ENCODE results near the gene ZNFX1. TPM values are rescaled to one million over a fixed set of nuclear protein-coding genes. Genes with fewer than 3 reads are reported as not detected.

Gene ZNFX1
- total RNA-seq, 4 donors from 2014 or later: 28.7 to 34.9 (median 31.1) TPM

DNA sequence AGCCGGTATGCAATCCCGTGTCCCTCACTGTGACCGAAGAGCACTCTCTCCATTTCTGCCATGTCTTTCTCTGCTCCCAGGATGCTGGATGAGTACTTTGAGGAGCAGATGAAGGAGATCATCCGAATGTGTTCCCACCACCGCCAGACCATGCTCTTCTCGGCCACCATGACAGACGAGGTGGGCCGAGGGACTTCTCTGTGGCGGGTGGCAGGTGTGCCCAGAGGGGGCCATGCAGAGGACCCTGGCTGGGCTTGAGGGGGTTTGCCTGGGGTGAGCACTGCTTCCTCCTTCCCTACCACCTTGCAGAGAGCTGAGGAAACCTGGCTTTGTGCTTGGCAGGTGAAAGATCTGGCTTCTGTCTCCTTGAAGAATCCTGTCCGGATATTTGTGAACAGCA, 44.6 kb downstream of the ZNFX1 start:
- intact Hi-C loops (cut with DNase I; ENCODE audit: low total_unique reads): loop anchor here (5.0 kb wide), 1 partner anchor 39 kb away; no protein-coding TSS in a partner anchor
- TF ChIP-seq, protein P1, sequence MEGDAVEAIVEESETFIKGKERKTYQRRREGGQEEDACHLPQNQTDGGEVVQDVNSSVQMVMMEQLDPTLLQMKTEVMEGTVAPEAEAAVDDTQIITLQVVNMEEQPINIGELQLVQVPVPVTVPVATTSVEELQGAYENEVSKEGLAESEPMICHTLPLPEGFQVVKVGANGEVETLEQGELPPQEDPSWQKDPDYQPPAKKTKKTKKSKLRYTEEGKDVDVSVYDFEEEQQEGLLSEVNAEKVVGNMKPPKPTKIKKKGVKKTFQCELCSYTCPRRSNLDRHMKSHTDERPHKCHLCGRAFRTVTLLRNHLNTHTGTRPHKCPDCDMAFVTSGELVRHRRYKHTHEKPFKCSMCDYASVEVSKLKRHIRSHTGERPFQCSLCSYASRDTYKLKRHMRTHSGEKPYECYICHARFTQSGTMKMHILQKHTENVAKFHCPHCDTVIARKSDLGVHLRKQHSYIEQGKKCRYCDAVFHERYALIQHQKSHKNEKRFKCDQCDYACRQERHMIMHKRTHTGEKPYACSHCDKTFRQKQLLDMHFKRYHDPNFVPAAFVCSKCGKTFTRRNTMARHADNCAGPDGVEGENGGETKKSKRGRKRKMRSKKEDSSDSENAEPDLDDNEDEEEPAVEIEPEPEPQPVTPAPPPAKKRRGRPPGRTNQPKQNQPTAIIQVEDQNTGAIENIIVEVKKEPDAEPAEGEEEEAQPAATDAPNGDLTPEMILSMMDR (IDR thresholded peaks at IDR 0.05 in 4 of 5, conservative IDR thresholded peaks at IDR 0.05 in 1 of 5): no peak
- TF ChIP-seq POLR2A (IDR thresholded peaks at IDR 0.05): no peak
- DNase-seq (no peak), ATAC-seq (no peak)
- no peak overlapping the region for H3K27ac ChIP-seq
- in situ Hi-C loops (cut with MboI; ENCODE audit: low sequenced_read_pairs in 4 of 4): no loop called here
- no peak overlapping the region for H3K4me3 ChIP-seq
- H3K27me3 ChIP-seq: no peaks in the 10 kb centered on the region
- peaks cover 4 to 100% of the 10 kb centered on the region in 2 donors for H3K36me3 ChIP-seq
- no peaks in the 10 kb centered on the region for H3K4me1 ChIP-seq
- H3K9me3 ChIP-seq: no peaks in the 10 kb centered on the region

DNA sequence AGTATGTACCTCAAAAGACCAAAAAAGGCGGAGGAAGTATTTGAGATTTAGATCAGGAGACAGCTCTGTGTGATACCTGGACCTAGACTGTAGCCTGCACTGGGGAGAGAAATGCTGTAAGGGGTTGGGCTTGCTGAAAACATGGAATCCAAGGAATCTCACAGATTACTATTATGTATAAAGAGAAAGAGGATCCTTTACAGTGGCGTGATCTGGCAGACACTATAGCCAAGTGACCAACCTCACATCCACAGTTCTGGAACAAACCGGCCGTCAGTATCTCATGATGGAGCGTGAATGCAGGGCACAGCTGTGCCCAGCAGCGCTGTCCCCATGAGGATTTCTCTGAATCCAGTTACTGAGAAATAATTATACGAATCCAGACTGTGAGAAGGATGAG, 46.4 kb downstream of the ZNFX1 start:
- no peak overlapping the region for H3K27ac ChIP-seq
- no peaks in the 10 kb centered on the region for H3K27me3 ChIP-seq
- H3K9me3 ChIP-seq: no peaks in the 10 kb centered on the region
- intact Hi-C loops (cut with DNase I; ENCODE audit: low total_unique reads) (loop anchor here (5.0 kb wide), 1 partner anchor 41 kb away; no protein-coding TSS in a partner anchor), in situ Hi-C loops (cut with MboI; ENCODE audit: low sequenced_read_pairs in 4 of 4) (no loop called here)
- DNase-seq (no peak), ATAC-seq (no peak)
- peaks cover 2 to 97% of the 10 kb centered on the region in 2 donors for H3K36me3 ChIP-seq
- TF ChIP-seq POLR2A (IDR thresholded peaks at IDR 0.05): no peak
- TF ChIP-seq, protein P1 (IDR thresholded peaks at IDR 0.05 in 4 of 5, conservative IDR thresholded peaks at IDR 0.05 in 1 of 5): no peak
- H3K4me3 ChIP-seq: no peak overlapping the region
- no peaks in the 10 kb centered on the region for H3K4me1 ChIP-seq

DNA sequence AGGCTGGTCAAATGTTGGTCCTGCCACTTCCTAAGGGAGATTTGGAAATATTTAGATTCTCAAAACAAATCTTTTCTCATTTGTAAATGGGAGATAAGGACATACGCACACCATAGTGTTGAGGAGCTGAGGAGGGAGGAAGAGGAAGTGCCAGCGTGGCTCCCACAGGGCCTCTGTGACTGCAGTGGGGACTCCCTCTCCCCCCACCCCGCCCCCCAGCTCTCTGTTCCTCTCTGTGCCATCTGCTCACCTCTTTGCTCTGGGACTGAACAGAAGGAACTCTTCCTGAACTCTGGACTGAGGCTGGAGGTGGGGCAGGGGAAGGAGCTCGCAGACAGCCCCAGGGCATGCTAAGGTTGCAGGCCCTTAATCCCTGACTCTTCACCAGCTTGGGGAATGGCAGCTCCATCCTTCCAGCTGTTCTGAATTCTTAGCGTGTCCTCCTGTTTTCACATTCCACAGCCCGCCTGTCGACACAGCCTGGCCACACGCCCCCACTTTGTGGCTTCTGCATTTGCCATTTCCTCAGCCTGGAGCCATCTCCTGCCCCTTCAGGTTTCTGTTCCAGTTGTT, 47.2 kb downstream of the ZNFX1 start:
- no peaks in the 10 kb centered on the region for H3K9me3 ChIP-seq
- peaks cover 0 to 97% of the 10 kb centered on the region in 2 donors for H3K36me3 ChIP-seq
- no peak overlapping the region for H3K27ac ChIP-seq
- TF ChIP-seq, protein P1 (IDR thresholded peaks at IDR 0.05 in 4 of 5, conservative IDR thresholded peaks at IDR 0.05 in 1 of 5): no peak
- TF ChIP-seq POLR2A (IDR thresholded peaks at IDR 0.05): no peak
- ATAC-seq (peak in 1 of 2 donors; percentile 39), DNase-seq (peak in 1 of 2 donors; percentile 17)
- H3K27me3 ChIP-seq: no peaks in the 10 kb centered on the region
- in situ Hi-C loops (cut with MboI; ENCODE audit: low sequenced_read_pairs in 4 of 4) (no loop called here), intact Hi-C loops (cut with DNase I; ENCODE audit: low total_unique reads) (loop anchor here (5.0 kb wide), 1 partner anchor 42 kb away; no protein-coding TSS in a partner anchor)
- H3K4me1 ChIP-seq: no peaks in the 10 kb centered on the region
- H3K4me3 ChIP-seq: no peak overlapping the region

DNA sequence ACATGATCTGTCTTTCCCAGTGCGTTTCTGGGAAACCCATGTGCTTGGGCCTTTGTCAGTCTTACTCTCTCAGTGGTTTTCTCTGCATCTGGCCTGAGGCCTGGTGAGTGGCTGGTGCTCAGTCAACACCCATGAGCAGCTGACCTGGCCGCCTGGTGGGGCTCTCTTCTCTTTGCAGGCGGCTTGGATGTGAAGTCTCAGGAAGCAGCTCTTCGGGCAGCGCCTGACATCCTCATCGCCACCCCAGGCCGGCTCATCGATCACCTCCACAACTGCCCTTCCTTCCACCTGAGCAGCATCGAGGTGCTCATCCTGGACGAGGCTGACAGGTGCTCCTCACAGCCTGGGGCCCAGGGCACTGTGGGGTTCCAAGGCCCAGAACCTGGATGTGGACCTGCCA, 47.8 kb downstream of the ZNFX1 start:
- Histone ChIP-seq H3K27me3 (no peaks in the 10 kb centered on the region), H3K4me1 (no peaks in the 10 kb centered on the region), H3K4me3 (no peak overlapping the region), H3K27ac (no peak overlapping the region), H3K9me3 (no peaks in the 10 kb centered on the region), H3K36me3 (peaks cover 0 to 97% of the 10 kb centered on the region in 2 donors)
- no peak for ATAC-seq
- in situ Hi-C loops (cut with MboI; ENCODE audit: low sequenced_read_pairs in 4 of 4): no loop called here
- intact Hi-C loops (cut with DNase I; ENCODE audit: low total_unique reads): loop anchor here (5.0 kb wide), 1 partner anchor 42 kb away; no protein-coding TSS in a partner anchor
- no peak for TF ChIP-seq POLR2A (IDR thresholded peaks at IDR 0.05)
- TF ChIP-seq, protein P1 (IDR thresholded peaks at IDR 0.05 in 4 of 5, conservative IDR thresholded peaks at IDR 0.05 in 1 of 5): no peak
- DNase-seq: no peak

Data from gastrocnemius medialis (tissue), 4 donors.